HEK293T (cell line): ENCODE data around the gene DNAL4.

Experiments
- BHLHE40 ChIP-seq: fragments of 450-650 bp; IDR thresholded peaks from 2 replicates; pipeline ENCODE4 v1.6.1; 2016; ENCODE audit warnings: mild to moderate bottlenecking, moderate library complexity, borderline replicate concordance
- CTBP1 ChIP-seq: fragments of 450-650 bp; IDR thresholded peaks from 2 replicates; pipeline ENCODE4 v1.6.1; 2016; ENCODE audit warnings: borderline replicate concordance
- HDGF ChIP-seq: fragments of 450-650 bp; IDR thresholded peaks from 2 replicates; pipeline ENCODE4 v1.6.1; 2017; ENCODE audit warnings: antibody characterized with exemption, borderline replicate concordance
- L3MBTL2 ChIP-seq: fragments of 450-650 bp; conservative IDR thresholded peaks from 2 replicates; pipeline ENCODE4 v1.6.1; 2016; ENCODE audit warnings: mild to moderate bottlenecking
- NFRKB ChIP-seq: fragments of 450-650 bp; IDR thresholded peaks from 2 replicates; pipeline ENCODE4 v1.6.1; 2016; ENCODE audit warnings: mild to moderate bottlenecking, moderate library complexity
- SP1 ChIP-seq: fragments of 450-650 bp; IDR thresholded peaks from 2 replicates; pipeline ENCODE4 v1.6.1; 2017

GRCh38 chr22:38782402-38783094 is 11.4 kb downstream of the DNAL4 start:
- TF ChIP-seq NFRKB = no peak
- TF ChIP-seq HDGF = no peak
- no peak for TF ChIP-seq CTBP1
- no peak for TF ChIP-seq BHLHE40
- TF ChIP-seq L3MBTL2 = no peak
- TF ChIP-seq SP1 = no peak
